HEK293 (cell line): ENCODE measurements around the gene MACIR.

Experiments
- CTCF ChIA-PET: fragments of 350-600 bp; formaldehyde crosslinking; extraction: SDS; loops from one replicate; lab custom pipeline; 2021; ENCODE audit warnings: antibody characterized with exemption; lab: Yijun Ruan, JAX
- POLR2A ChIA-PET: fragments of 300-600 bp; formaldehyde crosslinking; extraction: SDS; loops from one replicate; lab custom pipeline; 2020; ENCODE audit warnings: antibody characterized with exemption, inconsistent platforms; lab: Yijun Ruan, JAX
- H3K27ac ChIP-seq: fragments of 200-500 bp; sonication (Bioruptor generic); 2 replicates; pipeline ENCODE4 v1.5.1; 2014; ENCODE audit warnings: low read depth, low read length, control low read depth, inconsistent platforms; ENCODE audit errors: extremely low read depth
- H3K36me3 ChIP-seq, 2 experiments: fragments of 200-500 bp in 1 of 2; sonication (Bioruptor generic) in 1 of 2; 1 replicate in 1 of 2; 2 replicates in 1 of 2; pipeline ENCODE4 v1.5.1; 2014 to 2017; ENCODE audit warnings: inconsistent platforms in 2 of 2, low read length in 2 of 2; ENCODE audit not compliant: control insufficient read depth in 2 of 2, insufficient read depth in 1 of 2
- H3K4me1 ChIP-seq: fragments of 200-500 bp; sonication (Bioruptor generic); 2 replicates; pipeline ENCODE4 v1.5.1; 2014; ENCODE audit warnings: mild to moderate bottlenecking, low read length, inconsistent platforms; ENCODE audit not compliant: control insufficient read depth, insufficient read depth
- H3K4me3 ChIP-seq: 2 replicates; pipeline ENCODE4 v1.5.1; 2011; ENCODE audit warnings: low read depth, mild to moderate bottlenecking, control low read depth, low read length, moderate library complexity
- H3K9me3 ChIP-seq: fragments of 200-500 bp; sonication (Bioruptor generic); 2 replicates; pipeline ENCODE4 v1.5.1; 2014; ENCODE audit warnings: low read depth, low read length, inconsistent platforms; ENCODE audit not compliant: control insufficient read depth, insufficient read depth
- BCL11A ChIP-seq: fragments of 450-650 bp; formaldehyde crosslinking; IDR thresholded peaks from 2 replicates; pipeline ENCODE4 v1.5.1; 2016; ENCODE audit warnings: low read depth, missing biosample characterization, missing genetic modification characterization
- GFI1B ChIP-seq: fragments of 450-650 bp; formaldehyde crosslinking; IDR thresholded peaks from 2 replicates; pipeline ENCODE4 v1.5.1; 2016; ENCODE audit warnings: missing biosample characterization, missing genetic modification characterization
- KLF7 ChIP-seq: fragments of 450-650 bp; formaldehyde crosslinking; IDR thresholded peaks from 2 replicates; pipeline ENCODE4 v1.5.1; 2016; ENCODE audit warnings: missing biosample characterization, missing genetic modification characterization, borderline replicate concordance
- REPIN1 ChIP-seq: fragments of 450-650 bp; formaldehyde crosslinking; IDR thresholded peaks from 2 replicates; pipeline ENCODE4 v1.5.1; 2017; ENCODE audit warnings: missing biosample characterization, missing genetic modification characterization, low read depth
- SCRT1 ChIP-seq: fragments of 450-650 bp; formaldehyde crosslinking; IDR thresholded peaks from 2 replicates; pipeline ENCODE4 v1.5.1; 2016; ENCODE audit warnings: missing biosample characterization, missing genetic modification characterization, borderline replicate concordance
- ZBTB1 ChIP-seq: fragments of 450-650 bp; formaldehyde crosslinking; IDR thresholded peaks from 2 replicates; pipeline ENCODE4 v1.5.1; 2016; ENCODE audit warnings: missing biosample characterization, missing genetic modification characterization
- ZBTB21 ChIP-seq: fragments of 450-650 bp; formaldehyde crosslinking; IDR thresholded peaks from 2 replicates; pipeline ENCODE4 v1.5.1; 2017; ENCODE audit warnings: missing biosample characterization, missing genetic modification characterization
- ZBTB48 ChIP-seq: fragments of 450-650 bp; formaldehyde crosslinking; IDR thresholded peaks from 2 replicates; pipeline ENCODE4 v1.5.1; 2016; ENCODE audit warnings: missing biosample characterization, missing genetic modification characterization
- ZBTB7A ChIP-seq: fragments of 450-650 bp; formaldehyde crosslinking; IDR thresholded peaks from 2 replicates; pipeline ENCODE4 v1.5.1; 2016; ENCODE audit warnings: low read depth, missing biosample characterization, missing genetic modification characterization
- ZFHX2 ChIP-seq: fragments of 450-650 bp; formaldehyde crosslinking; conservative IDR thresholded peaks from 2 replicates; pipeline ENCODE4 v1.5.1; 2016; ENCODE audit warnings: missing biosample characterization, missing genetic modification characterization
- ZFP41 ChIP-seq: fragments of 450-650 bp; formaldehyde crosslinking; IDR thresholded peaks from 2 replicates; pipeline ENCODE4 v1.5.1; 2016; ENCODE audit warnings: missing biosample characterization, missing genetic modification characterization, borderline replicate concordance
- ZNF140 ChIP-seq: fragments of 450-650 bp; formaldehyde crosslinking; IDR thresholded peaks from 2 replicates; pipeline ENCODE4 v1.5.1; 2016; ENCODE audit warnings: missing biosample characterization, missing genetic modification characterization
- ZNF175 ChIP-seq: fragments of 450-650 bp; formaldehyde crosslinking; IDR thresholded peaks from 2 replicates; pipeline ENCODE4 v1.5.1; 2016; ENCODE audit warnings: missing biosample characterization, missing genetic modification characterization
- ZNF184 ChIP-seq: fragments of 450-650 bp; IDR thresholded peaks from 2 replicates; pipeline ENCODE4 v1.5.1; 2018; ENCODE audit warnings: missing biosample characterization, mild to moderate bottlenecking, missing genetic modification characterization
- ZNF223 ChIP-seq: fragments of 450-650 bp; formaldehyde crosslinking; IDR thresholded peaks from 2 replicates; pipeline ENCODE4 v1.5.1; 2016; ENCODE audit warnings: missing biosample characterization, missing genetic modification characterization
- ZNF248 ChIP-seq: fragments of 450-650 bp; formaldehyde crosslinking; IDR thresholded peaks from 2 replicates; pipeline ENCODE4 v1.5.1; 2017; ENCODE audit warnings: missing biosample characterization, missing genetic modification characterization
- ZNF292 ChIP-seq: fragments of 450-650 bp; formaldehyde crosslinking; IDR thresholded peaks from 2 replicates; pipeline ENCODE4 v1.5.1; 2016; ENCODE audit warnings: low read depth, missing biosample characterization, missing genetic modification characterization, borderline replicate concordance
- ZNF302 ChIP-seq: fragments of 450-650 bp; formaldehyde crosslinking; IDR thresholded peaks from 2 replicates; pipeline ENCODE4 v1.5.1; 2016; ENCODE audit warnings: missing biosample characterization, missing genetic modification characterization, low read depth
- ZNF335 ChIP-seq: fragments of 450-650 bp; formaldehyde crosslinking; conservative IDR thresholded peaks from 2 replicates; pipeline ENCODE4 v1.5.1; 2016; ENCODE audit warnings: missing biosample characterization, missing genetic modification characterization
- ZNF404 ChIP-seq: fragments of 450-650 bp; formaldehyde crosslinking; IDR thresholded peaks from 2 replicates; pipeline ENCODE4 v1.5.1; 2017; ENCODE audit warnings: missing biosample characterization, missing genetic modification characterization
- ZNF423 ChIP-seq: fragments of 450-650 bp; formaldehyde crosslinking; IDR thresholded peaks from 2 replicates; pipeline ENCODE4 v1.5.1; 2016; ENCODE audit warnings: missing biosample characterization, missing genetic modification characterization
- ZNF561 ChIP-seq: fragments of 450-650 bp; IDR thresholded peaks from 2 replicates; pipeline ENCODE4 v1.5.1; 2018; ENCODE audit warnings: missing biosample characterization, missing genetic modification characterization, borderline replicate concordance
- ZNF596 ChIP-seq: fragments of 450-650 bp; IDR thresholded peaks from 2 replicates; pipeline ENCODE4 v1.5.0; 2018; ENCODE audit warnings: missing biosample characterization, mild to moderate bottlenecking, missing genetic modification characterization, moderate library complexity
- TF ChIP-seq, protein P1 (sequence below): fragments of 450-650 bp; formaldehyde crosslinking; IDR thresholded peaks from 2 replicates; pipeline ENCODE4 v1.5.1; 2016; ENCODE audit warnings: missing biosample characterization, missing genetic modification characterization
- TF ChIP-seq, protein P2 (sequence below): fragments of 450-650 bp; formaldehyde crosslinking; optimal IDR thresholded peaks from 2 replicates; pipeline ENCODE3; 2016; ENCODE audit warnings: missing biosample characterization, mild to moderate bottlenecking, missing genetic modification characterization
- TF ChIP-seq, protein P3 (sequence below): fragments of 450-650 bp; formaldehyde crosslinking; IDR thresholded peaks from 2 replicates; pipeline ENCODE4 v1.5.1; 2016; ENCODE audit warnings: missing biosample characterization, missing genetic modification characterization
- TF ChIP-seq, protein P4 (sequence below): fragments of 450-650 bp; formaldehyde crosslinking; IDR thresholded peaks from 2 replicates; pipeline ENCODE4 v1.5.1; 2017; ENCODE audit warnings: missing biosample characterization, missing genetic modification characterization
- TF ChIP-seq, protein P5 (sequence below): fragments of 450-650 bp; IDR thresholded peaks from 2 replicates; pipeline ENCODE4 v1.5.1; 2018; ENCODE audit warnings: missing biosample characterization, missing genetic modification characterization
- TF ChIP-seq, protein P6 (sequence below): fragments of 450-650 bp; formaldehyde crosslinking; IDR thresholded peaks from 2 replicates; pipeline ENCODE4 v1.5.1; 2016; ENCODE audit warnings: missing biosample characterization, missing genetic modification characterization

The MACIR gene

DNA sequence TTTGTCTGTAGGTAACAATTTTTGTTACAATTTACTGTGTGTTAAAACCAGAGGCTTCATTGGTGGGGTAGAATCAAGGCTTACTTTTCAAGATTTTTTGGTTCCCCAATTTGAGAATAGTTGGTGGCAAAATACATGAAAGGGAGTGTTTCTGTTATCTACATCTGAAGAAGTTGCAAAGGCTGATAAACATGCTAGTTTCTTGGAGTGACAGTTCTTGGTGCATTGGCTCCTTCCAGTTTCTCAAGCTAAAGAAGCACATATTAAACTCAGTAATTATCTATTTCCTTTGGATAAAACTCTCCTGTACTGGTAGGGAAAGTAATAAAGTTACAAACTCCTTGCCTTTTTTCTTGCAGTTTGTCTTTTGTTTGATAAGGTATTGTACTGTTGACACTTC is 5.9 kb downstream of the MACIR start:
- Histone ChIP-seq H3K27ac (no peak overlapping the region), H3K4me1 (0 out of 2 replicates have a peak, but pooled peaks cover 2% of the 10 kb centered on the region), H3K4me3 (no peak overlapping the region)
- TF ChIP-seq GFI1B (tag by site-specific recombination) (no peak), KLF7 (tag by site-specific recombination) (no peak), BCL11A (tag by site-specific recombination) (no peak), SCRT1 (no peak), ZNF248 (tag by site-specific recombination) (no peak), ZBTB7A (tag by site-specific recombination) (no peak), REPIN1 (tag by site-specific recombination) (no peak), ZBTB48 (tag by site-specific recombination) (no peak), ZFHX2 (tag by site-specific recombination) (no peak), ZNF292 (tag by site-specific recombination) (no peak), ZFP41 (no peak), ZNF596 (no peak), ZNF423 (no peak), ZNF302 (no peak)
- TF ChIP-seq, protein P1, sequence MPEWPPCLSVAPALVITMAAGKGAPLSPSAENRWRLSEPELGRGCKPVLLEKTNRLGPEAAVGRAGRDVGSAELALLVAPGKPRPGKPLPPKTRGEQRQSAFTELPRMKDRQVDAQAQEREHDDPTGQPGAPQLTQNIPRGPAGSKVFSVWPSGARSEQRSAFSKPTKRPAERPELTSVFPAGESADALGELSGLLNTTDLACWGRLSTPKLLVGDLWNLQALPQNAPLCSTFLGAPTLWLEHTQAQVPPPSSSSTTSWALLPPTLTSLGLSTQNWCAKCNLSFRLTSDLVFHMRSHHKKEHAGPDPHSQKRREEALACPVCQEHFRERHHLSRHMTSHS (tag by site-specific recombination) = no peak
- TF ChIP-seq, all 188 proteins: peak for 0
- ChIA-PET POLR2A (no interaction called here), CTCF (no interaction called here)
- peaks cover 0 to 5% of the 10 kb centered on the region in 2 experiments; a peak in 1 of 3 replicates for H3K36me3 ChIP-seq
- no peaks in the 10 kb centered on the region for H3K9me3 ChIP-seq

DNA sequence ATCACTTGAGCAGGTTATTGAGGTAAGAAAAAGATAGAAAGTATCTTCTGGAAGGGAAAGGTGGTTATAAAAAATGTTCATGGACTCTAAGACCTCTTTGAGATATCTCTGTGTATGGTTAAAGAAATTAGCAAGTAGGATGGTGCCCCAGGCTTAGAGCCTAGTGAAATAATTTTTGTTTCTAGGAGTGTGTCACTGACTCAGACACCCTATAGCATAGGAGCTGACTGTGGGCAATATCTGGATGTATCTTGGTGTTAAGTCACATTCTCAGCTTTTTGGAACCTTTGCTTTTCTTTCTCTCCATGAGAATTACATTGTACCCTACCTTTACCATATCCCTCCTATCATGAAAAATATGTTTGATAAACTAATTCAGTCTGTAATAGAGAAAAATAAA is 12.0 kb downstream of the MACIR start:
- peaks cover 10% of the 10 kb centered on the region for H3K4me1 ChIP-seq
- H3K9me3 ChIP-seq = no peaks in the 10 kb centered on the region
- no peak overlapping the region for H3K4me3 ChIP-seq
- peaks cover 0 to 7% of the 10 kb centered on the region in 2 experiments; a peak in 1 of 3 replicates for H3K36me3 ChIP-seq
- ChIA-PET POLR2A (interaction anchor here (2.9 kb wide), 1 partner anchor 12 kb away, joined by 11 read pairs; the partner anchor contains the start of gene MACIR), CTCF (interaction anchor here (0.5 to 0.6 kb wide), 2 partner anchors 10 to 903 kb away, joined by 3 to 4 read pairs; no protein-coding TSS in a partner anchor)
- H3K27ac ChIP-seq = no peak overlapping the region
- TF ChIP-seq ZNF335 (tag by site-specific recombination) (no peak), ZNF302 (no peak), ZNF175 (tag by site-specific recombination) (no peak), ZNF223 (no peak), ZNF140 (tag by site-specific recombination) (no peak), ZBTB1 (tag by site-specific recombination) (no peak), ZNF184 (tag by site-specific recombination) (no peak), ZNF404 (no peak), ZNF561 (tag by site-specific recombination) (no peak), ZBTB21 (no peak)
- TF ChIP-seq, protein P2, sequence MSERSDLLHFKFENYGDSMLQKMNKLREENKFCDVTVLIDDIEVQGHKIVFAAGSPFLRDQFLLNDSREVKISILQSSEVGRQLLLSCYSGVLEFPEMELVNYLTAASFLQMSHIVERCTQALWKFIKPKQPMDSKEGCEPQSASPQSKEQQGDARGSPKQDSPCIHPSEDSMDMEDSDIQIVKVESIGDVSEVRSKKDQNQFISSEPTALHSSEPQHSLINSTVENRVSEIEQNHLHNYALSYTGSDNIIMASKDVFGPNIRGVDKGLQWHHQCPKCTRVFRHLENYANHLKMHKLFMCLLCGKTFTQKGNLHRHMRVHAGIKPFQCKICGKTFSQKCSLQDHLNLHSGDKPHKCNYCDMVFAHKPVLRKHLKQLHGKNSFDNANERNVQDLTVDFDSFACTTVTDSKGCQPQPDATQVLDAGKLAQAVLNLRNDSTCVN (tag by site-specific recombination) = no peak
- TF ChIP-seq, protein P3, sequence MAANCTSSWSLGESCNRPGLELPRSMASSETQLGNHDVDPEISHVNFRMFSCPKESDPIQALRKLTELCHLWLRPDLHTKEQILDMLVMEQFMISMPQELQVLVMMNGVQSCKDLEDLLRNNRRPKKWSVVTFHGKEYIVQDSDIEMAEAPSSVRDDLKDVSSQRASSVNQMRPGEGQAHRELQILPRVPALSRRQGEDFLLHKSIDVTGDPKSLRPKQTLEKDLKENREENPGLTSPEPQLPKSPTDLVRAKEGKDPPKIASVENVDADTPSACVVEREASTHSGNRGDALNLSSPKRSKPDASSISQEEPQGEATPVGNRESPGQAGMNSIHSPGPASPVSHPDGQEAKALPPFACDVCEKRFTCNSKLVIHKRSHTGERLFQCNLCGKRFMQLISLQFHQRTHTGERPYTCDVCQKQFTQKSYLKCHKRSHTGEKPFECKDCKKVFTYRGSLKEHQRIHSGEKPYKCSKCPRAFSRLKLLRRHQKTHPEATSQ (tag by site-specific recombination) = no peak
- TF ChIP-seq, protein P4, sequence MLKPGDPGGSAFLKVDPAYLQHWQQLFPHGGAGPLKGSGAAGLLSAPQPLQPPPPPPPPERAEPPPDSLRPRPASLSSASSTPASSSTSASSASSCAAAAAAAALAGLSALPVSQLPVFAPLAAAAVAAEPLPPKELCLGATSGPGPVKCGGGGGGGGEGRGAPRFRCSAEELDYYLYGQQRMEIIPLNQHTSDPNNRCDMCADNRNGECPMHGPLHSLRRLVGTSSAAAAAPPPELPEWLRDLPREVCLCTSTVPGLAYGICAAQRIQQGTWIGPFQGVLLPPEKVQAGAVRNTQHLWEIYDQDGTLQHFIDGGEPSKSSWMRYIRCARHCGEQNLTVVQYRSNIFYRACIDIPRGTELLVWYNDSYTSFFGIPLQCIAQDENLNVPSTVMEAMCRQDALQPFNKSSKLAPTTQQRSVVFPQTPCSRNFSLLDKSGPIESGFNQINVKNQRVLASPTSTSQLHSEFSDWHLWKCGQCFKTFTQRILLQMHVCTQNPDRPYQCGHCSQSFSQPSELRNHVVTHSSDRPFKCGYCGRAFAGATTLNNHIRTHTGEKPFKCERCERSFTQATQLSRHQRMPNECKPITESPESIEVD = no peak
- TF ChIP-seq, protein P5, sequence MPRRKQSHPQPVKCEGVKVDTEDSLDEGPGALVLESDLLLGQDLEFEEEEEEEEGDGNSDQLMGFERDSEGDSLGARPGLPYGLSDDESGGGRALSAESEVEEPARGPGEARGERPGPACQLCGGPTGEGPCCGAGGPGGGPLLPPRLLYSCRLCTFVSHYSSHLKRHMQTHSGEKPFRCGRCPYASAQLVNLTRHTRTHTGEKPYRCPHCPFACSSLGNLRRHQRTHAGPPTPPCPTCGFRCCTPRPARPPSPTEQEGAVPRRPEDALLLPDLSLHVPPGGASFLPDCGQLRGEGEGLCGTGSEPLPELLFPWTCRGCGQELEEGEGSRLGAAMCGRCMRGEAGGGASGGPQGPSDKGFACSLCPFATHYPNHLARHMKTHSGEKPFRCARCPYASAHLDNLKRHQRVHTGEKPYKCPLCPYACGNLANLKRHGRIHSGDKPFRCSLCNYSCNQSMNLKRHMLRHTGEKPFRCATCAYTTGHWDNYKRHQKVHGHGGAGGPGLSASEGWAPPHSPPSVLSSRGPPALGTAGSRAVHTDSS (tag by site-specific recombination) = no peak
- TF ChIP-seq, protein P6, sequence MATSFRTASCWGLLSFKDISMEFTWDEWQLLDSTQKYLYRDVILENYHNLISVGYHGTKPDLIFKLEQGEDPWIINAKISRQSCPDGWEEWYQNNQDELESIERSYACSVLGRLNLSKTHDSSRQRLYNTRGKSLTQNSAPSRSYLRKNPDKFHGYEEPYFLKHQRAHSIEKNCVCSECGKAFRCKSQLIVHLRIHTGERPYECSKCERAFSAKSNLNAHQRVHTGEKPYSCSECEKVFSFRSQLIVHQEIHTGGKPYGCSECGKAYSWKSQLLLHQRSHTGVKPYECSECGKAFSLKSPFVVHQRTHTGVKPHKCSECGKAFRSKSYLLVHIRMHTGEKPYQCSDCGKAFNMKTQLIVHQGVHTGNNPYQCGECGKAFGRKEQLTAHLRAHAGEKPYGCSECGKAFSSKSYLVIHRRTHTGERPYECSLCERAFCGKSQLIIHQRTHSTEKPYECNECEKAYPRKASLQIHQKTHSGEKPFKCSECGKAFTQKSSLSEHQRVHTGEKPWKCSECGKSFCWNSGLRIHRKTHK = no peak
